ENCODE results near the gene PRRT4.

The PRRT4 gene

GRCh38 chr7:128395748-128396147 lies 34.3 kb upstream of the PRRT4 start:
- Histone ChIP-seq H2BK15ac (ENCODE audit: low read depth, poor library complexity, severe bottlenecking) (no peak overlapping the region), H2AFZ (ENCODE audit: low read depth, low read length) (no peak overlapping the region), H4K91ac (ENCODE audit: low read length) (no peak overlapping the region), H3K36me3 (ENCODE audit: control insufficient read depth in 1 of 2, insufficient read depth in 2 of 2, low read depth in 1 of 2, low read length in 2 of 2) (peaks cover 73 to 79% of the 10 kb centered on the region in 2 experiments), H2BK120ac (ENCODE audit: low read depth, low read length) (no peak overlapping the region), H3K23ac (ENCODE audit: low read length in 2 of 2) (no peak overlapping the region), H3K4me2 (ENCODE audit: low read length, poor library complexity, severe bottlenecking) (no peak overlapping the region), H3K9ac (ENCODE audit: low read length) (no peak overlapping the region), H3K27ac (ENCODE audit: low read length, poor library complexity, severe bottlenecking) (no peak overlapping the region), H3K4ac (ENCODE audit: low read depth in 1 of 2, low read length in 2 of 2) (no peak overlapping the region), H3K4me3 (ENCODE audit: insufficient read depth in 1 of 2, low read depth in 1 of 2, low read length in 2 of 2) (no peak overlapping the region), H3K14ac (ENCODE audit: low read length in 2 of 2) (no peak overlapping the region), H4K8ac (ENCODE audit: low read length) (no peak overlapping the region), H3K9me3 (ENCODE audit: control insufficient read depth, low read length) (no peaks in the 10 kb centered on the region), H2BK12ac (ENCODE audit: low read length in 2 of 2) (no peak overlapping the region), H3K79me1 (replicated peaks; ENCODE audit: low read length, poor library complexity, severe bottlenecking) (no peaks in the 10 kb centered on the region), H2AK5ac (ENCODE audit: low read length, severe bottlenecking) (no peak overlapping the region), H2BK5ac (ENCODE audit: low read depth, low read length, poor library complexity, severe bottlenecking) (no peak overlapping the region), H3K27me3 (ENCODE audit: control insufficient read depth in 1 of 2, insufficient read depth in 1 of 2, low read length in 2 of 2) (no peaks in the 10 kb centered on the region), H3K4me1 (ENCODE audit: control insufficient read depth, insufficient read depth, low read depth, low read length) (no peaks in the 10 kb centered on the region), H3K18ac (ENCODE audit: low read depth in 1 of 2, low read length in 2 of 2) (no peak overlapping the region)
- DNase-seq, result no peak
- 95% methylated on average over 3 of the region's 3 CpGs for WGBS

- H3K27me3 ChIP-seq (ENCODE audit: control insufficient read depth in 1 of 2, insufficient read depth in 1 of 2, low read length in 2 of 2), result peaks cover 0 to under 1% of the 10 kb centered on the region in 2 experiments
Observed at GRCh38 chr7:128394904-128395496, 33.5 kb upstream of the PRRT4 start.

GRCh38 chr7:128393526-128394330 lies 32.2 kb upstream of the PRRT4 start:
- no peak overlapping the region for H3K4me3 ChIP-seq (ENCODE audit: insufficient read depth in 1 of 2, low read depth in 1 of 2, low read length in 2 of 2)
- no peaks in the 10 kb centered on the region for H3K9me3 ChIP-seq (ENCODE audit: control insufficient read depth, low read length)
- H2BK15ac ChIP-seq (ENCODE audit: low read depth, poor library complexity, severe bottlenecking), result no peak overlapping the region
- H3K18ac ChIP-seq (ENCODE audit: low read depth in 1 of 2, low read length in 2 of 2), result no peak overlapping the region
- H3K79me1 ChIP-seq (replicated peaks; ENCODE audit: low read length, poor library complexity, severe bottlenecking), result no peaks in the 10 kb centered on the region
- no peak overlapping the region for H3K27ac ChIP-seq (ENCODE audit: low read length, poor library complexity, severe bottlenecking)
- H4K91ac ChIP-seq (ENCODE audit: low read length), result no peak overlapping the region
- 96% methylated on average over 19 of the region's 23 CpGs for WGBS
- no peak overlapping the region for H2AFZ ChIP-seq (ENCODE audit: low read depth, low read length)
- DNase-seq, result no peak
- H3K4me1 ChIP-seq (ENCODE audit: control insufficient read depth, insufficient read depth, low read depth, low read length), result peaks cover 6% of the 10 kb centered on the region
- no peak overlapping the region for H2AK5ac ChIP-seq (ENCODE audit: low read length, severe bottlenecking)
- H3K36me3 ChIP-seq (ENCODE audit: control insufficient read depth in 1 of 2, insufficient read depth in 2 of 2, low read depth in 1 of 2, low read length in 2 of 2), result peaks cover 56 to 67% of the 10 kb centered on the region in 2 experiments
- H3K9ac ChIP-seq (ENCODE audit: low read length), result no peak overlapping the region
- no peak overlapping the region for H2BK120ac ChIP-seq (ENCODE audit: low read depth, low read length)
- no peak overlapping the region for H3K14ac ChIP-seq (ENCODE audit: low read length in 2 of 2)
- H2BK12ac ChIP-seq (ENCODE audit: low read length in 2 of 2), result no peak overlapping the region
- H4K8ac ChIP-seq (ENCODE audit: low read length), result no peak overlapping the region
- peaks cover 8 to 13% of the 10 kb centered on the region in 2 experiments for H3K27me3 ChIP-seq (ENCODE audit: control insufficient read depth in 1 of 2, insufficient read depth in 1 of 2, low read length in 2 of 2)
- H3K4me2 ChIP-seq (ENCODE audit: low read length, poor library complexity, severe bottlenecking), result no peak overlapping the region
- H2BK5ac ChIP-seq (ENCODE audit: low read depth, low read length, poor library complexity, severe bottlenecking), result no peak overlapping the region
- no peak overlapping the region for H3K23ac ChIP-seq (ENCODE audit: low read length in 2 of 2)
- no peak overlapping the region for H3K4ac ChIP-seq (ENCODE audit: low read depth in 1 of 2, low read length in 2 of 2)

More at GRCh38 chr7:128394904-128395496, 33.5 kb upstream of the PRRT4 start:
- Histone ChIP-seq H3K4me2 (ENCODE audit: low read length, poor library complexity, severe bottlenecking) (no peak overlapping the region), H3K27ac (ENCODE audit: low read length, poor library complexity, severe bottlenecking) (no peak overlapping the region), H3K9ac (ENCODE audit: low read length) (no peak overlapping the region), H3K79me1 (replicated peaks; ENCODE audit: low read length, poor library complexity, severe bottlenecking) (no peaks in the 10 kb centered on the region), H3K14ac (ENCODE audit: low read length in 2 of 2) (no peak overlapping the region), H4K8ac (ENCODE audit: low read length) (no peak overlapping the region), H2BK15ac (ENCODE audit: low read depth, poor library complexity, severe bottlenecking) (no peak overlapping the region), H2AFZ (ENCODE audit: low read depth, low read length) (no peak overlapping the region), H2AK5ac (ENCODE audit: low read length, severe bottlenecking) (no peak overlapping the region), H3K4ac (ENCODE audit: low read depth in 1 of 2, low read length in 2 of 2) (no peak overlapping the region), H4K91ac (ENCODE audit: low read length) (no peak overlapping the region), H2BK12ac (ENCODE audit: low read length in 2 of 2) (no peak overlapping the region), H3K18ac (ENCODE audit: low read depth in 1 of 2, low read length in 2 of 2) (no peak overlapping the region), H3K36me3 (ENCODE audit: control insufficient read depth in 1 of 2, insufficient read depth in 2 of 2, low read depth in 1 of 2, low read length in 2 of 2) (peaks cover 66 to 71% of the 10 kb centered on the region in 2 experiments), H3K9me3 (ENCODE audit: control insufficient read depth, low read length) (no peaks in the 10 kb centered on the region), H3K23ac (ENCODE audit: low read length in 2 of 2) (no peak overlapping the region), H2BK5ac (ENCODE audit: low read depth, low read length, poor library complexity, severe bottlenecking) (no peak overlapping the region), H3K4me1 (ENCODE audit: control insufficient read depth, insufficient read depth, low read depth, low read length) (no peaks in the 10 kb centered on the region), H3K4me3 (ENCODE audit: insufficient read depth in 1 of 2, low read depth in 1 of 2, low read length in 2 of 2) (no peak overlapping the region), H2BK120ac (ENCODE audit: low read depth, low read length) (no peak overlapping the region)
- WGBS, result 90% methylated on average over 14 of the region's 16 CpGs
- no peak for DNase-seq

DNA sequence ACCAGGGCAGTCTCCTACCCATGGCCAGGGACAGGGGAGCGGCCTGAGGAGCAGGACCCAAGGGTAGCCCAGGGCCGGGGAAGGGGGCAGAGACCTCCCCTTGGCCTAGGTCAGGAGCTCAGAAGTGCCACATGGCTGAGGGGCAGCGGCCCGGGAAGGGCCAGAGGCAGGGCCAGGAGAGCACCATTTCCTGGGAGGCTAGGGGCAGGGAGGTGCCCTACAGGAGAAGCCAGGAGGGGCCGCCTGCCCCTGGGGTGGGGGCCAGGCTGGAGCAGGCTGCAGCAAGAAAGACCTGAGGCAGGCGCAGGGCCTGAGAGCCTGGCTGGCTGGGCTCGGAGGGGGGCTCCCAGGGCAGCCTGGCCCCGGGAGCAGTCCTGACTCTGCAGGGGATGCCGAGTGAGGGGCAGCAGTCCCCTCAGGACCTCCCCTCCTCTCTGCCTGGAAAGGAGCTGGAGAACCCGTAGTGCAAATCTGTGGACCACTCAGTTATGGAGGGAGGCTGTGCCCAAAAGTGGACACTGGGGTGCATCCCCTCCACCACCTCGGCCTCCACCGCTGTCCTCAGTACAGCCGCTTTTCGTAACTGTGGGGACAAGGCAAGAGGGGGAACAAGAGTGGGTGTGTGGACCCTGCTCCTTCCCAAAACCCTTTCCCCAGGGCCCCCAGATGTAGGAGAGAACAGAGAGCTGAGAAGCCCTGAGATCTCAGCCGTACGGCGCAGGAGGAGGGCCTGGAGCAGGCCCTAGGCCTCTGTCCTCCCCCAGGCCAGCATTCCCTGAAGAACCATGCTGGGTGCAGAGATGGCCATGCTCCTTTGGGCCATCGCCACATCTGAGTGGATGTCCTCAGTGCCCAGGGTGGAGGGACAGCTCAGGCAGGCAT lies 31.2 kb upstream of the PRRT4 start:
- Histone ChIP-seq H2BK12ac (ENCODE audit: low read length in 2 of 2) (no peak overlapping the region), H3K9ac (ENCODE audit: low read length) (no peak overlapping the region), H2AFZ (ENCODE audit: low read depth, low read length) (no peak overlapping the region), H4K91ac (ENCODE audit: low read length) (no peak overlapping the region), H3K18ac (ENCODE audit: low read depth in 1 of 2, low read length in 2 of 2) (no peak overlapping the region), H2BK120ac (ENCODE audit: low read depth, low read length) (no peak overlapping the region), H3K27me3 (ENCODE audit: control insufficient read depth in 1 of 2, insufficient read depth in 1 of 2, low read length in 2 of 2) (peaks cover 18 to 22% of the 10 kb centered on the region in 2 experiments), H2BK5ac (ENCODE audit: low read depth, low read length, poor library complexity, severe bottlenecking) (no peak overlapping the region), H3K36me3 (ENCODE audit: control insufficient read depth in 1 of 2, insufficient read depth in 2 of 2, low read depth in 1 of 2, low read length in 2 of 2) (peaks cover 46 to 58% of the 10 kb centered on the region in 2 experiments), H3K27ac (ENCODE audit: low read length, poor library complexity, severe bottlenecking) (no peak overlapping the region), H3K4ac (ENCODE audit: low read depth in 1 of 2, low read length in 2 of 2) (no peak overlapping the region), H2BK15ac (ENCODE audit: low read depth, poor library complexity, severe bottlenecking) (no peak overlapping the region), H3K4me3 (ENCODE audit: insufficient read depth in 1 of 2, low read depth in 1 of 2, low read length in 2 of 2) (no peak overlapping the region), H4K8ac (ENCODE audit: low read length) (no peak overlapping the region), H2AK5ac (ENCODE audit: low read length, severe bottlenecking) (no peak overlapping the region), H3K4me1 (ENCODE audit: control insufficient read depth, insufficient read depth, low read depth, low read length) (peaks cover 6% of the 10 kb centered on the region), H3K14ac (ENCODE audit: low read length in 2 of 2) (no peak overlapping the region), H3K79me1 (replicated peaks; ENCODE audit: low read length, poor library complexity, severe bottlenecking) (no peaks in the 10 kb centered on the region), H3K23ac (ENCODE audit: low read length in 2 of 2) (no peak overlapping the region), H3K9me3 (ENCODE audit: control insufficient read depth, low read length) (no peaks in the 10 kb centered on the region), H3K4me2 (ENCODE audit: low read length, poor library complexity, severe bottlenecking) (no peak overlapping the region)
- over 99% methylated on average over 16 of the region's 18 CpGs for WGBS
- DNase-seq, result no peak

Measured in mesenchymal stem cell (in vitro differentiated cells and primary cell).